Activated T-helper 2 cell treated with anti-CD3 and anti-CD28 coated beads, Interferon-gamma antibody, Interleukin-2, Interleukin-4, amounts not matched to agents 10 μg/mL and 5 μg/mL and 100 μg/mL, durations not matched to agents 14 hours and 24 hours and 36 hours (primary cell): ENCODE results near the gene C5orf46. TPM values are rescaled to one million over a fixed set of nuclear protein-coding genes. Genes with fewer than 3 reads are reported as not detected.

Source experiments
- DNase-seq: peaks from one replicate; pipeline ENCODE4 v3.0.0; 2021; ENCODE audit warnings: low spot score
- H3K27ac Mint-ChIP-seq: one replicate; pipeline ENCODE4 v1.8.0; 2021; ENCODE audit warnings: mixed read lengths
- H3K27me3 Mint-ChIP-seq: one replicate; pipeline ENCODE4 v1.8.0; 2021; ENCODE audit warnings: low read depth, mixed read lengths
- H3K36me3 Mint-ChIP-seq: one replicate; pipeline ENCODE4 v1.8.0; 2021; ENCODE audit warnings: low read depth, mixed read lengths
- H3K4me1 Mint-ChIP-seq: one replicate; pipeline ENCODE4 v1.8.0; 2021; ENCODE audit warnings: low read depth, mixed read lengths
- H3K4me3 Mint-ChIP-seq: one replicate; pipeline ENCODE4 v1.8.0; 2021; ENCODE audit warnings: low read depth, mild to moderate bottlenecking, moderate library complexity, mixed read lengths
- H3K9me3 Mint-ChIP-seq: one replicate; pipeline ENCODE4 v1.8.0; 2021; ENCODE audit warnings: mixed read lengths
- intact Hi-C: fragments of 100-400 bp; cut with micrococcal nuclease; formaldehyde crosslinking; loops from one replicate; pipeline ENCODE4 v1.15.1; 2023
- total RNA-seq: library from RNA; stranded (reverse); gene quantifications from 2 replicates; pipeline ENCODE4 v1.2.3, GENCODE V29; 2022

The C5orf46 gene
- total RNA-seq, 1 donor from 2014 or later: not detected

- intact Hi-C loops: no loop called here
- Mint-ChIP-seq H3K4me3 (no peak overlapping the region), H3K27ac (no peak overlapping the region), H3K27me3 (peaks cover 2% of the 10 kb centered on the region), H3K4me1 (no peaks in the 10 kb centered on the region), H3K36me3 (no peaks in the 10 kb centered on the region), H3K9me3 (no peaks in the 10 kb centered on the region)
- no peak for DNase-seq
Observed at GRCh38 chr5:147863454-147864158, 42.7 kb downstream of the C5orf46 start.

GRCh38 chr5:147860641-147861025 is 45.7 kb downstream of the C5orf46 start:
- H3K4me3 Mint-ChIP-seq: no peak overlapping the region
- intact Hi-C loops: no loop called here
- peaks cover 1% of the 10 kb centered on the region for H3K4me1 Mint-ChIP-seq
- H3K36me3 Mint-ChIP-seq: no peaks in the 10 kb centered on the region
- H3K27ac Mint-ChIP-seq: no peak overlapping the region
- no peak for DNase-seq
- H3K27me3 Mint-ChIP-seq: peaks cover 5% of the 10 kb centered on the region
- H3K9me3 Mint-ChIP-seq: no peaks in the 10 kb centered on the region

- intact Hi-C loops: loop anchor here (5.0 kb wide), 1 partner anchor 77 kb away; no protein-coding TSS in a partner anchor
Observed at GRCh38 chr5:147859962-147860640, 46.2 kb downstream of the C5orf46 start.

GRCh38 chr5:147858565-147858964 is 47.8 kb downstream of the C5orf46 start:
- no peak for DNase-seq
- intact Hi-C loops: loop anchor here (5.0 kb wide), 1 partner anchor 79 kb away; no protein-coding TSS in a partner anchor
- Mint-ChIP-seq H3K9me3 (no peaks in the 10 kb centered on the region), H3K36me3 (no peaks in the 10 kb centered on the region), H3K4me3 (no peak overlapping the region), H3K27ac (no peak overlapping the region), H3K27me3 (peaks cover 6% of the 10 kb centered on the region), H3K4me1 (peaks cover 1% of the 10 kb centered on the region)

More at GRCh38 chr5:147859962-147860640, 46.2 kb downstream of the C5orf46 start:
- Mint-ChIP-seq H3K27me3 (peaks cover 5% of the 10 kb centered on the region), H3K4me1 (peaks cover 1% of the 10 kb centered on the region), H3K27ac (no peak overlapping the region), H3K36me3 (no peaks in the 10 kb centered on the region), H3K4me3 (no peak overlapping the region), H3K9me3 (no peaks in the 10 kb centered on the region)
- DNase-seq: no peak

GRCh38 chr5:147857302-147858129 is 48.8 kb downstream of the C5orf46 start:
- peaks cover 9% of the 10 kb centered on the region for H3K27me3 Mint-ChIP-seq
- no peak overlapping the region for H3K4me3 Mint-ChIP-seq
- no peak overlapping the region for H3K27ac Mint-ChIP-seq
- H3K4me1 Mint-ChIP-seq: peaks cover 1% of the 10 kb centered on the region
- no peaks in the 10 kb centered on the region for H3K36me3 Mint-ChIP-seq
- H3K9me3 Mint-ChIP-seq: no peaks in the 10 kb centered on the region
- intact Hi-C loops: loop anchor here (5.0 kb wide), 1 partner anchor 80 kb away; no protein-coding TSS in a partner anchor
- peak; percentile 12 for DNase-seq

GRCh38 chr5:147856801-147857200 is 49.5 kb downstream of the C5orf46 start:
- peaks cover 1% of the 10 kb centered on the region for H3K4me1 Mint-ChIP-seq
- H3K36me3 Mint-ChIP-seq: no peaks in the 10 kb centered on the region
- H3K27me3 Mint-ChIP-seq: peaks cover 9% of the 10 kb centered on the region
- H3K27ac Mint-ChIP-seq: no peak overlapping the region
- intact Hi-C loops: loop anchor here (5.0 kb wide), 1 partner anchor 80 kb away; no protein-coding TSS in a partner anchor
- no peaks in the 10 kb centered on the region for H3K9me3 Mint-ChIP-seq
- H3K4me3 Mint-ChIP-seq: no peak overlapping the region
- DNase-seq: no peak

- Mint-ChIP-seq H3K4me1 (peaks cover 1% of the 10 kb centered on the region), H3K9me3 (no peaks in the 10 kb centered on the region), H3K4me3 (no peak overlapping the region), H3K36me3 (no peaks in the 10 kb centered on the region), H3K27me3 (peaks cover 9% of the 10 kb centered on the region), H3K27ac (no peak overlapping the region)
- intact Hi-C loops: loop anchor here (5.0 kb wide), 1 partner anchor 82 kb away; no protein-coding TSS in a partner anchor
- no peak for DNase-seq
Observed at GRCh38 chr5:147855774-147856069, 50.6 kb downstream of the C5orf46 start.

- Mint-ChIP-seq H3K4me3 (no peak overlapping the region), H3K36me3 (no peaks in the 10 kb centered on the region), H3K27me3 (peaks cover 9% of the 10 kb centered on the region), H3K9me3 (no peaks in the 10 kb centered on the region), H3K4me1 (peaks cover 1% of the 10 kb centered on the region), H3K27ac (no peak overlapping the region)
- DNase-seq: no peak
- intact Hi-C loops: loop anchor here (5.0 kb wide), 1 partner anchor 82 kb away; no protein-coding TSS in a partner anchor
Observed at GRCh38 chr5:147854894-147855773, 51.2 kb downstream of the C5orf46 start.

GRCh38 chr5:147854331-147854730 is 52.0 kb downstream of the C5orf46 start:
- Mint-ChIP-seq H3K27ac (no peak overlapping the region), H3K4me3 (no peak overlapping the region), H3K36me3 (no peaks in the 10 kb centered on the region), H3K4me1 (peaks cover 1% of the 10 kb centered on the region), H3K9me3 (no peaks in the 10 kb centered on the region), H3K27me3 (peaks cover 8% of the 10 kb centered on the region)
- intact Hi-C loops: no loop called here
- no peak for DNase-seq

- H3K27ac Mint-ChIP-seq: no peak overlapping the region
- peaks cover 1% of the 10 kb centered on the region for H3K4me1 Mint-ChIP-seq
- H3K9me3 Mint-ChIP-seq: no peaks in the 10 kb centered on the region
- intact Hi-C loops: no loop called here
- DNase-seq: no peak
- H3K4me3 Mint-ChIP-seq: no peak overlapping the region
- H3K36me3 Mint-ChIP-seq: no peaks in the 10 kb centered on the region
- peaks cover 9% of the 10 kb centered on the region for H3K27me3 Mint-ChIP-seq
Observed at GRCh38 chr5:147853372-147853987, 52.9 kb downstream of the C5orf46 start.

GRCh38 chr5:147852365-147852764 is 54.0 kb downstream of the C5orf46 start:
- Mint-ChIP-seq H3K27me3 (peaks cover 8% of the 10 kb centered on the region), H3K9me3 (no peaks in the 10 kb centered on the region), H3K36me3 (no peaks in the 10 kb centered on the region), H3K27ac (no peak overlapping the region), H3K4me3 (no peak overlapping the region), H3K4me1 (no peaks in the 10 kb centered on the region)
- intact Hi-C loops: no loop called here
- no peak for DNase-seq

- intact Hi-C loops: no loop called here
- no peak overlapping the region for H3K27ac Mint-ChIP-seq
- no peak overlapping the region for H3K4me3 Mint-ChIP-seq
- H3K27me3 Mint-ChIP-seq: peaks cover 8% of the 10 kb centered on the region
- no peaks in the 10 kb centered on the region for H3K36me3 Mint-ChIP-seq
- H3K9me3 Mint-ChIP-seq: no peaks in the 10 kb centered on the region
- no peaks in the 10 kb centered on the region for H3K4me1 Mint-ChIP-seq
- no peak for DNase-seq
Observed at GRCh38 chr5:147851578-147851977, 54.8 kb downstream of the C5orf46 start.
